PC-3 (cell line): ENCODE data around the gene C9orf85. TPM values are rescaled to one million over a fixed set of nuclear protein-coding genes. Genes with fewer than 3 reads are reported as not detected.

ENCODE experiments used
- ATAC-seq: fragments of 200-7000 bp; cut with Tn5 transposase; 2 replicates; pipeline ENCODE4 v1.9.1; 2020; ENCODE audit warnings: mild to moderate bottlenecking, moderate library complexity
- BruUV-seq: library from RNA; stranded (reverse); fragments of 400-500 nt; replicated peaks from 2 replicates; lab custom pipeline; 2021; lab: Mats Ljungman, UMichigan
- CTCF ChIA-PET: fragments of 300-600 bp; sonication (Branson Sonifier 250); formaldehyde crosslinking; loops from one replicate; lab custom pipeline; 2022; ENCODE audit warnings: antibody characterized with exemption; lab: Charles Lee
- POLR2A ChIA-PET: fragments of 300-600 bp; sonication (Branson Sonifier 250); formaldehyde crosslinking; loops from one replicate; lab custom pipeline; 2022; ENCODE audit warnings: antibody characterized with exemption; ENCODE audit not compliant: unreplicated experiment; lab: Charles Lee
- DNase-seq: peaks from one replicate; pipeline ENCODE4 v3.0.0-alpha.2; 2015
- H2AFZ ChIP-seq: fragments of 300-600 bp; sonication (generic); 2 replicates; pipeline ENCODE4 v1.6.0; 2016; ENCODE audit warnings: antibody characterized with exemption, low read length
- H3F3A ChIP-seq: fragments of 300-600 bp; sonication (generic); one replicate; pipeline ENCODE4 v1.6.0; 2017; ENCODE audit warnings: antibody characterized with exemption, low read length, control low read depth, mild to moderate bottlenecking; ENCODE audit not compliant: unreplicated experiment
- H3K27ac ChIP-seq: fragments of 300-600 bp; sonication (generic); 2 replicates; pipeline ENCODE4 v1.5.1; 2016; ENCODE audit warnings: mild to moderate bottlenecking, low read length
- H3K27me3 ChIP-seq: fragments of 300-600 bp; sonication (generic); 2 replicates; pipeline ENCODE4 v1.6.1; 2016; ENCODE audit warnings: low read length, mixed read lengths
- H3K36me3 ChIP-seq: fragments of 300-600 bp; sonication (generic); 2 replicates; pipeline ENCODE4 v1.6.1; 2016; ENCODE audit warnings: low read depth, mixed run types, low read length, mixed read lengths
- H3K4me1 ChIP-seq: fragments of 300-600 bp; sonication (generic); 2 replicates; pipeline ENCODE4 v1.5.1; 2016; ENCODE audit warnings: low read length; ENCODE audit not compliant: insufficient read depth
- H3K4me2 ChIP-seq: fragments of 300-600 bp; sonication (generic); 2 replicates; pipeline ENCODE4 v1.6.0; 2016; ENCODE audit warnings: low read length
- H3K4me3 ChIP-seq: fragments of 300-600 bp; sonication (generic); 2 replicates; pipeline ENCODE4 v1.5.1; 2016; ENCODE audit warnings: mild to moderate bottlenecking, low read length, mixed read lengths
- H3K79me2 ChIP-seq: fragments of 300-600 bp; sonication (generic); 2 replicates; pipeline ENCODE4 v1.6.1; 2017; ENCODE audit warnings: low read length, mixed read lengths
- H3K9ac ChIP-seq: fragments of 300-600 bp; sonication (generic); 2 replicates; pipeline ENCODE4 v1.6.0; 2016; ENCODE audit warnings: mild to moderate bottlenecking, low read length
- H3K9me2 ChIP-seq: fragments of 300-600 bp; sonication (generic); replicated peaks from 2 replicates; pipeline ENCODE4 v1.6.1; 2016; ENCODE audit warnings: mixed run types, low read length, mixed read lengths
- H3K9me3 ChIP-seq: fragments of 300-600 bp; sonication (generic); 2 replicates; pipeline ENCODE4 v1.6.1; 2016; ENCODE audit warnings: low read length, mixed read lengths
- H4K20me1 ChIP-seq: fragments of 300-600 bp; sonication (generic); 2 replicates; pipeline ENCODE4 v1.6.1; 2016; ENCODE audit warnings: low read length, mixed read lengths
- CTCF ChIP-seq: fragments of 300-600 bp; sonication (generic); conservative IDR thresholded peaks from 2 replicates; pipeline ENCODE4 v1.5.1; 2017; ENCODE audit warnings: antibody characterized with exemption, low read depth, mild to moderate bottlenecking, low read length
- EZH2 ChIP-seq: fragments of 300-600 bp; sonication (generic); IDR thresholded peaks from one replicate; pipeline ENCODE4 v1.6.1; 2017; ENCODE audit warnings: antibody characterized with exemption, mild to moderate bottlenecking, low read length; ENCODE audit not compliant: unreplicated experiment
- EZH2phosphoT487 ChIP-seq: fragments of 300-600 bp; sonication (generic); IDR thresholded peaks from 2 replicates; pipeline ENCODE4 v1.6.1; 2018; ENCODE audit warnings: mild to moderate bottlenecking, antibody characterized with exemption, low read length, borderline replicate concordance
- intact Hi-C: fragments of 100-400 bp; cut with micrococcal nuclease; formaldehyde crosslinking; loops from 2 replicates; pipeline ENCODE4 v1.9.0; 2023
- total RNA-seq: library from RNA; depleted of rRNA; stranded (reverse); fragments of >200 nt; gene quantifications from 2 replicates; pipeline ENCODE4 v1.2.3, GENCODE V29; 2014

C9orf85 gene
- total RNA-seq, 1 experiment from 2014 or later = 7.9 TPM

- DNase-seq (peak; percentile 28), ATAC-seq (no peak)
- Histone ChIP-seq H3K27me3 (no peaks in the 10 kb centered on the region), H3K4me1 (peaks cover 35% of the 10 kb centered on the region), H3K9me3 (no peaks in the 10 kb centered on the region), H3F3A (peaks cover 3% of the 10 kb centered on the region), H3K4me2 (no peak overlapping the region), H3K4me3 (no peak overlapping the region), H3K27ac (no peak overlapping the region), H4K20me1 (no peaks in the 10 kb centered on the region), H2AFZ (no peak overlapping the region), H3K9me2 (no peaks in the 10 kb centered on the region), H3K79me2 (peaks cover 33% of the 10 kb centered on the region; the same call in 1 of the 2 replicates), H3K36me3 (peaks cover 2% of the 10 kb centered on the region; the same call in 1 of the 2 replicates), H3K9ac (no peak overlapping the region)
- POLR2A ChIA-PET = no interaction called here
- intact Hi-C loops = no loop called here
- CTCF ChIA-PET = interaction anchor here (0.6 kb wide), 1 partner anchor 50 kb away, joined by 4 read pairs; no protein-coding TSS in a partner anchor
- TF ChIP-seq CTCF = no peak
- TF ChIP-seq EZH2phosphoT487 = no peak
- BruUV-seq = no TSS peak
Observed at GRCh38 chr9:71924576-71924975, 13.1 kb downstream of the C9orf85 start.

GRCh38 chr9:71925834-71926233 is 14.4 kb downstream of the C9orf85 start:
- Histone ChIP-seq H3K79me2 (peaks cover 41% of the 10 kb centered on the region), H3K4me1 (peaks cover 41% of the 10 kb centered on the region), H3K36me3 (no peaks in the 10 kb centered on the region; the same call in 1 of the 2 replicates), H3K9me2 (no peaks in the 10 kb centered on the region), H3F3A (peaks cover 3% of the 10 kb centered on the region), H3K4me3 (no peak overlapping the region), H2AFZ (no peak overlapping the region), H3K27ac (no peak overlapping the region), H3K9ac (no peak overlapping the region), H3K4me2 (no peak overlapping the region), H3K9me3 (no peaks in the 10 kb centered on the region), H4K20me1 (no peaks in the 10 kb centered on the region), H3K27me3 (no peaks in the 10 kb centered on the region)
- ATAC-seq = no peak
- DNase-seq = no peak
- BruUV-seq = no TSS peak
- TF ChIP-seq CTCF = no peak
- no peak for TF ChIP-seq EZH2
- TF ChIP-seq EZH2phosphoT487 = no peak
- POLR2A ChIA-PET = interaction anchor here (0.6 to 0.9 kb wide), 3 partner anchors 15 to 982 kb away, joined by 4 to 23 read pairs (median 8); partner anchors contain the start of genes C9orf85 and CEMIP2
- intact Hi-C loops = loop anchor here (5.0 kb wide), 1 partner anchor 36 kb away; no protein-coding TSS in a partner anchor
- CTCF ChIA-PET = no interaction called here

GRCh38 chr9:71928376-71928775 is 16.9 kb downstream of the C9orf85 start:
- H3K79me2 ChIP-seq = peaks cover 38% of the 10 kb centered on the region
- CTCF ChIA-PET = no interaction called here
- no peak overlapping the region for H3K9ac ChIP-seq
- no peaks in the 10 kb centered on the region for H4K20me1 ChIP-seq
- H3K4me3 ChIP-seq = no peak overlapping the region
- peak overlapping the region; percentile 74 for H3K4me2 ChIP-seq
- H3K9me2 ChIP-seq = no peaks in the 10 kb centered on the region
- peak; percentile 96 for ATAC-seq
- TF ChIP-seq EZH2phosphoT487 (no peak), EZH2 (no peak), CTCF (no peak)
- H3K27ac ChIP-seq = peak overlapping the region; percentile 84
- POLR2A ChIA-PET = interaction anchor here (0.6 to 1.2 kb wide), 2 partner anchors 17 to 285 kb away, joined by 3 to 13 read pairs; partner anchors contain the start of genes ABHD17B and C9orf85
- H3F3A ChIP-seq = peaks cover 3% of the 10 kb centered on the region
- no peak overlapping the region for H2AFZ ChIP-seq
- BruUV-seq = no TSS peak
- no peaks in the 10 kb centered on the region for H3K27me3 ChIP-seq
- no peaks in the 10 kb centered on the region; the same call in 1 of the 2 replicates for H3K36me3 ChIP-seq
- H3K4me1 ChIP-seq = peaks cover 33% of the 10 kb centered on the region
- peak; percentile 80 for DNase-seq
- intact Hi-C loops = loop anchor here (2.0 to 5.0 kb wide), 2 partner anchors 16 to 34 kb away; no protein-coding TSS in a partner anchor
- no peaks in the 10 kb centered on the region for H3K9me3 ChIP-seq
